K562 (cell line): ENCODE data around the gene LLGL2.

Experiments used
- DNMT1 ChIP-seq: fragments of 450-650 bp; IDR thresholded peaks from 2 replicates; pipeline ENCODE4 v1.6.1; 2016; ENCODE audit warnings: antibody characterized with exemption, mild to moderate bottlenecking
- GATA2 ChIP-seq: sonication (generic); formaldehyde crosslinking; IDR thresholded peaks from 2 replicates; pipeline ENCODE4 v1.4.0; 2020; ENCODE audit warnings: mild to moderate bottlenecking, missing genetic modification reagents
- SRSF7 ChIP-seq: fragments of 200-400 bp; formaldehyde crosslinking; optimal IDR thresholded peaks from 2 replicates; pipeline ENCODE3; 2017; ENCODE audit warnings: mild to moderate bottlenecking, low read depth, low read length
- YY1 ChIP-seq, 3 experiments: IDR thresholded peaks; 2 replicates each; pipeline ENCODE4 v1.6.1; 2011; ENCODE audit warnings: low read length in 2 of 3, mild to moderate bottlenecking in 2 of 3, moderate library complexity in 2 of 3, borderline replicate concordance in 1 of 3, control low read depth in 1 of 3, low read depth in 1 of 3; ENCODE audit not compliant: insufficient read depth in 3 of 3, insufficient replicate concordance in 2 of 3, control insufficient read depth in 1 of 3, insufficient read length in 1 of 3; ENCODE audit errors: extremely low read depth in 1 of 3
- ZNF830 ChIP-seq: fragments of 250-450 bp; sonication (Bioruptor Pico); IDR thresholded peaks from 2 replicates; pipeline ENCODE4 v1.5.0; 2021; ENCODE audit warnings: mild to moderate bottlenecking
- TF ChIP-seq, protein P1 (sequence below), 2 experiments: fragments of 450-650 bp; formaldehyde crosslinking in 1 of 2; IDR thresholded peaks; 2 replicates each; pipeline versions ENCODE4 v1.4.0 to v1.6.1; 2014 to 2020; ENCODE audit warnings: mild to moderate bottlenecking in 2 of 2, borderline replicate concordance in 1 of 2, low read depth in 1 of 2
- TF ChIP-seq, protein P2 (sequence below): sonication (generic); formaldehyde crosslinking; IDR thresholded peaks from 2 replicates; pipeline ENCODE4 v1.8.1; 2023; ENCODE audit warnings: mild to moderate bottlenecking, missing genetic modification reagents

DNA sequence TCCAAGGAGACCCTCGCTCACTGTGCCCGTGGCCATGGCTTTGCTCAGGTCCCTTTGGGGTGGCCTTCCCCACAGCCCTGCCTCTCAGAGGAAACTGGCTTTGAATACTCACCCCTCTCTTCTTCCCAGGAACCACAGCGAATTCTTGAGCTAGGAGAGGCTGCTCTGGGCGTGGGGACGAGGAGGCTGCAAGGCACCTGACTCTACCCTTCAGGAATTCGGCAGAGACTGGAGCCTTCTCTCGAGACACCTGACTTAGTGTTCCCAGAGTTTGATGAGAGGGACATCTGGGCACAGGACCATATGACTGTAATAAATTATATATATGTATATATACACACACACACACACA lies 6.2 kb downstream of the LLGL2 start:
- TF ChIP-seq YY1 (IDR thresholded peaks at IDR 0.05; ENCODE audit: borderline replicate concordance in 1 of 3, control insufficient read depth in 1 of 3, extremely low read depth in 1 of 3, insufficient read depth in 3 of 3, insufficient read length in 1 of 3, insufficient replicate concordance in 2 of 3, low read depth in 1 of 3, low read length in 2 of 3) (no peak), SRSF7 (no peak), GATA2 (no peak), DNMT1 (no peak), ZNF830 (CRISPR knock-in tag) (no peak)
- TF ChIP-seq, protein P1, sequence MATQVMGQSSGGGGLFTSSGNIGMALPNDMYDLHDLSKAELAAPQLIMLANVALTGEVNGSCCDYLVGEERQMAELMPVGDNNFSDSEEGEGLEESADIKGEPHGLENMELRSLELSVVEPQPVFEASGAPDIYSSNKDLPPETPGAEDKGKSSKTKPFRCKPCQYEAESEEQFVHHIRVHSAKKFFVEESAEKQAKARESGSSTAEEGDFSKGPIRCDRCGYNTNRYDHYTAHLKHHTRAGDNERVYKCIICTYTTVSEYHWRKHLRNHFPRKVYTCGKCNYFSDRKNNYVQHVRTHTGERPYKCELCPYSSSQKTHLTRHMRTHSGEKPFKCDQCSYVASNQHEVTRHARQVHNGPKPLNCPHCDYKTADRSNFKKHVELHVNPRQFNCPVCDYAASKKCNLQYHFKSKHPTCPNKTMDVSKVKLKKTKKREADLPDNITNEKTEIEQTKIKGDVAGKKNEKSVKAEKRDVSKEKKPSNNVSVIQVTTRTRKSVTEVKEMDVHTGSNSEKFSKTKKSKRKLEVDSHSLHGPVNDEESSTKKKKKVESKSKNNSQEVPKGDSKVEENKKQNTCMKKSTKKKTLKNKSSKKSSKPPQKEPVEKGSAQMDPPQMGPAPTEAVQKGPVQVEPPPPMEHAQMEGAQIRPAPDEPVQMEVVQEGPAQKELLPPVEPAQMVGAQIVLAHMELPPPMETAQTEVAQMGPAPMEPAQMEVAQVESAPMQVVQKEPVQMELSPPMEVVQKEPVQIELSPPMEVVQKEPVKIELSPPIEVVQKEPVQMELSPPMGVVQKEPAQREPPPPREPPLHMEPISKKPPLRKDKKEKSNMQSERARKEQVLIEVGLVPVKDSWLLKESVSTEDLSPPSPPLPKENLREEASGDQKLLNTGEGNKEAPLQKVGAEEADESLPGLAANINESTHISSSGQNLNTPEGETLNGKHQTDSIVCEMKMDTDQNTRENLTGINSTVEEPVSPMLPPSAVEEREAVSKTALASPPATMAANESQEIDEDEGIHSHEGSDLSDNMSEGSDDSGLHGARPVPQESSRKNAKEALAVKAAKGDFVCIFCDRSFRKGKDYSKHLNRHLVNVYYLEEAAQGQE (IDR thresholded peaks at IDR 0.05; ENCODE audit: borderline replicate concordance), result no peak
- TF ChIP-seq, protein P1 (CRISPR knock-in tag; IDR thresholded peaks at IDR 0.05; ENCODE audit: low read depth), result no peak
- TF ChIP-seq, protein P2, sequence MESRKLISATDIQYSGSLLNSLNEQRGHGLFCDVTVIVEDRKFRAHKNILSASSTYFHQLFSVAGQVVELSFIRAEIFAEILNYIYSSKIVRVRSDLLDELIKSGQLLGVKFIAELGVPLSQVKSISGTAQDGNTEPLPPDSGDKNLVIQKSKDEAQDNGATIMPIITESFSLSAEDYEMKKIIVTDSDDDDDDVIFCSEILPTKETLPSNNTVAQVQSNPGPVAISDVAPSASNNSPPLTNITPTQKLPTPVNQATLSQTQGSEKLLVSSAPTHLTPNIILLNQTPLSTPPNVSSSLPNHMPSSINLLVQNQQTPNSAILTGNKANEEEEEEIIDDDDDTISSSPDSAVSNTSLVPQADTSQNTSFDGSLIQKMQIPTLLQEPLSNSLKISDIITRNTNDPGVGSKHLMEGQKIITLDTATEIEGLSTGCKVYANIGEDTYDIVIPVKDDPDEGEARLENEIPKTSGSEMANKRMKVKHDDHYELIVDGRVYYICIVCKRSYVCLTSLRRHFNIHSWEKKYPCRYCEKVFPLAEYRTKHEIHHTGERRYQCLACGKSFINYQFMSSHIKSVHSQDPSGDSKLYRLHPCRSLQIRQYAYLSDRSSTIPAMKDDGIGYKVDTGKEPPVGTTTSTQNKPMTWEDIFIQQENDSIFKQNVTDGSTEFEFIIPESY (CRISPR knock-in tag), result no peak
